Gastrocnemius medialis (tissue), 4 donors: ENCODE measurements around the gene IFT80.

Experiments
- CTCF ChIP-seq, 5 experiments: fragments of 450-650 bp in 3 of 5; fragments of 200-600 bp in 2 of 5; sonication (generic) in 2 of 5; IDR thresholded peaks in 4 of 5; conservative IDR thresholded peaks in 1 of 5; 1 replicate in 4 of 5; 2 replicates in 1 of 5; pipeline ENCODE4 v1.5.1; 2016 to 2019; ENCODE audit warnings: antibody characterized with exemption in 5 of 5, mild to moderate bottlenecking in 3 of 5, moderate library complexity in 3 of 5
- POLR2A ChIP-seq, 2 donors: fragments of 450-650 bp; IDR thresholded peaks; one replicate each; pipeline ENCODE4 v1.6.1; 2017; ENCODE audit warnings: antibody characterized with exemption in 2 of 2, mild to moderate bottlenecking in 2 of 2, moderate library complexity in 2 of 2

GRCh38 chr3:160291290-160291908, 107.6 kb downstream of the IFT80 start:
- TF ChIP-seq CTCF (IDR thresholded peaks at IDR 0.05 in 4 of 5, conservative IDR thresholded peaks at IDR 0.05 in 1 of 5) (no peak), POLR2A (IDR thresholded peaks at IDR 0.05) (no peak)
